Neutrophil (primary cell): ENCODE measurements around the gene ZAR1L.
A peak's percentile ranks its signal among the peaks of the same experiment; 100 is the strongest.

Experiments
- H3K27ac ChIP-seq: fragments of 200-600 bp; sonication (generic); 2 replicates; pipeline ENCODE4 v1.5.1; 2016; ENCODE audit warnings: mild to moderate bottlenecking, moderate library complexity
- H3K27me3 ChIP-seq: fragments of 200-600 bp; sonication (generic); 2 replicates; pipeline ENCODE4 v1.6.0; 2016; ENCODE audit warnings: mild to moderate bottlenecking
- H3K36me3 ChIP-seq: fragments of 200-600 bp; sonication (generic); 2 replicates; pipeline ENCODE4 v1.5.1; 2017
- H3K4me1 ChIP-seq, 2 experiments: fragments of 200-600 bp in 1 of 2; sonication (generic) in 1 of 2; 1 replicate in 1 of 2; 2 replicates in 1 of 2; pipeline versions ENCODE4 v1.5.1 to v1.6.1; 2013 to 2016; ENCODE audit warnings: low read depth in 1 of 2, low read length in 1 of 2, mild to moderate bottlenecking in 1 of 2, moderate library complexity in 1 of 2; ENCODE audit not compliant: control insufficient read depth in 1 of 2, insufficient read depth in 1 of 2
- H3K4me3 ChIP-seq, 2 experiments: fragments of 200-600 bp in 1 of 2; sonication (generic) in 1 of 2; 1 replicate in 1 of 2; 2 replicates in 1 of 2; pipeline ENCODE4 v1.5.1; 2013 to 2016; ENCODE audit warnings: low read depth in 1 of 2, low read length in 1 of 2, mild to moderate bottlenecking in 1 of 2, moderate library complexity in 1 of 2
- H3K9me3 ChIP-seq: fragments of 200-600 bp; sonication (generic); 2 replicates; pipeline ENCODE4 v1.5.1; 2016
- CTCF ChIP-seq: fragments of 200-600 bp; sonication (generic); IDR thresholded peaks from 2 replicates; pipeline ENCODE4 v1.5.1; 2016; ENCODE audit warnings: antibody characterized with exemption

ZAR1L gene

DNA sequence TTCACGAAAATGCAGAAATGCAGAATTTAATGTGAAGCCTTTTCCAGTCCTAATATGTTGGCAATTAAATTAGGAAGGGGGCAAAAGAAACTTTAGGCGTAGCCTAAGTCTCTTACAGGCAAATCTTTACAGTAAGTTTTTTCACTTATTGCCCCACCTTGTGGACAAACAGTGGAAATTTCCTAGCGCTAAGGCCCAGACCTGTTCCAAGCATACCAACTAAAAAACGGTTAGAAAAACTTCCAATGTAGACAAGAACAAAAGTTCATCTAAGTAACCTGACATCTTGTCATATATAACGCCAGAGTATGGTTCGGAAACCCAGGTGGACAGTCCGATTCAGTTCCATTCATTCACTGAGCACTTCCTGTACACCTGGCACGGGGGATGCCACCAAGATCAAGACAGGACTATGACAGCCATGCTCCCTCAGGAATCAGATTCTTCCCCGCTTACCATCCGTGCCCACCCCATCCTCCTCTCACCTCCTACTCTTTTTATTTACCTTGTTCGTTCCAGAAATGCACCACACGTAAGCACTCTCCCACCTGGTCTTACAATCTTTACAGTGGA lies 4.9 kb downstream of the ZAR1L start:
- H3K27me3 ChIP-seq, result no peaks in the 10 kb centered on the region
- H3K27ac ChIP-seq, result peak overlapping the region; percentile 59
- peaks cover 21 to 30% of the 10 kb centered on the region in 2 experiments for H3K4me1 ChIP-seq
- H3K4me3 ChIP-seq, result peak overlapping the region; percentile 39 to 49
- TF ChIP-seq CTCF, result peak; percentile 73
- H3K9me3 ChIP-seq, result no peaks in the 10 kb centered on the region
- no peaks in the 10 kb centered on the region for H3K36me3 ChIP-seq

- Histone ChIP-seq H3K27me3 (no peaks in the 10 kb centered on the region), H3K9me3 (no peaks in the 10 kb centered on the region), H3K27ac (peak overlapping the region; percentile 59), H3K4me1 (peaks cover 15 to 24% of the 10 kb centered on the region in 2 experiments), H3K36me3 (no peaks in the 10 kb centered on the region), H3K4me3 (peak overlapping the region; percentile 39 to 49)
- no peak for TF ChIP-seq CTCF
Measured at GRCh38 chr13:32309312-32310133, 5.6 kb downstream of the ZAR1L start.

DNA sequence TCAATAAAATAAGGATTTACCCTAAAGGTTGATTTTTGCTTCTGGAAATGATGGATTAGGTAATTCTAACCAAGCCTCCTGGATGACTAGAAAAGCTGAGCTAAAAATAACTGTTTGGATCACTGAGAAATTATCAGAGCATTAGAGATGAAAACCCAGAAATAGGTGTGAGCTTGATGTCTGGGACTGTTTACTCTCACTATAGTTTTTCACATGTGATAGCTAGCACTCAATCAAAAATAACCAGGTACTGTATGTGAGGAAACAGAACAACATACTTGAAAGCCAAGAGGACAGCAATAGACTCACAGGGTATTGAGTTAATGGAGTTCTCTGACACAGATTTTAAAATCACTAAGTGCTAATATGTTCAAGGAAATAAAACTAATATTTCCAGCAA lies 9.5 kb downstream of the ZAR1L start:
- H3K36me3 ChIP-seq, result no peaks in the 10 kb centered on the region
- H3K27ac ChIP-seq, result no peak overlapping the region
- no peak for TF ChIP-seq CTCF
- H3K4me1 ChIP-seq, result peaks cover 11 to 16% of the 10 kb centered on the region in 2 experiments
- no peak overlapping the region for H3K4me3 ChIP-seq
- H3K9me3 ChIP-seq, result no peaks in the 10 kb centered on the region
- H3K27me3 ChIP-seq, result peaks cover 10% of the 10 kb centered on the region

DNA sequence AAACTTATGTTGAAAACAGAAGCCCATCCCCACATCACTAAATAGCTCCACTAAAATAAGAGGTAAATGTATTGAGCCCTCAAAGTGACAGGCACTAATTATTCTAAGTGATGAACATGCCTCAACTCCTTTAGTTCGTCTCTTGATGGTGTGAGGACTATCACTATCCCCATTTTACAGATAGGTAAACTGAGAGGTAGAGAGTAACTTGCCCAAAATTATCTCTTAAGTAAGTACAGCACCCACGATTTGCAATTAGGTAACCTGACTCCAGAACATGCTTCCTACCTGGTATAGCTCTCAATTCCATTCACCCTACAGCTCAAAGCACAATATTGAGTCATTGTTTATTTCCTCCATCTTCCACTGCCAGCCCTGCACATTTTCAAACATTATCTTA lies 12.7 kb downstream of the ZAR1L start:
- Histone ChIP-seq H3K4me1 (peaks cover 2 to 6% of the 10 kb centered on the region in 2 experiments), H3K9me3 (no peaks in the 10 kb centered on the region), H3K4me3 (no peak overlapping the region), H3K36me3 (peaks cover 17% of the 10 kb centered on the region), H3K27me3 (peaks cover 17% of the 10 kb centered on the region), H3K27ac (no peak overlapping the region)
- TF ChIP-seq CTCF, result no peak

- H3K27me3 ChIP-seq, result peaks cover 17% of the 10 kb centered on the region
- H3K4me3 ChIP-seq, result no peak overlapping the region
- no peak overlapping the region for H3K27ac ChIP-seq
- peaks cover 2 to 6% of the 10 kb centered on the region in 2 experiments for H3K4me1 ChIP-seq
- H3K36me3 ChIP-seq, result peaks cover 29% of the 10 kb centered on the region
- TF ChIP-seq CTCF, result no peak
- no peaks in the 10 kb centered on the region for H3K9me3 ChIP-seq
Measured at GRCh38 chr13:32300920-32301319, 14.2 kb downstream of the ZAR1L start.
